Measurements from ENCODE around the gene EFCAB3.
"Not testable (repeated sequence)": the region's sequence is repeated elsewhere in the genome, so short reads cannot be mapped to it uniquely, and the experiment has no call there.

Gene EFCAB3

DNA sequence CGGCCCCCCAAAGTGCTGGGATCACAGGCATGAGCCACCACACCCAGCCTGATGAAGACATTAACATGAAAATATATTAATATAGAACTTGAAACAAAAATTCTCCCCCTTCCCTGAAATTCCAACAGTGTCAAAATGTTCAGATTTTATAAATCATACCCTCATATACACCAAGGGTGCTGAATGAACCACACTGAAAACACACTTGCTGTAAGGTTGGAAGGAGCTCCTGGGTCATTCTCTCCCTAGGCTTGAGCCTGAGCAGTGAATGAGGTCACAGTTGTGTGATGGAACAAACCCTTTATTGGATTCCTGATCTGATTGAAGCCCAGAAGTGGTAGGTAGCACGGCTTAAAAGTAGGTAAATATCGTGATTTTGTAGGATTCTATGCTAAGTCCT is at the start of gene EFCAB3:
Gene EFCAB3 (plus strand): TSS at position 301 of the 400 bp plus-strand sequence. CDS start 2,427 bp downstream, outside the sequence.
- no peak for DNase-seq

DNA sequence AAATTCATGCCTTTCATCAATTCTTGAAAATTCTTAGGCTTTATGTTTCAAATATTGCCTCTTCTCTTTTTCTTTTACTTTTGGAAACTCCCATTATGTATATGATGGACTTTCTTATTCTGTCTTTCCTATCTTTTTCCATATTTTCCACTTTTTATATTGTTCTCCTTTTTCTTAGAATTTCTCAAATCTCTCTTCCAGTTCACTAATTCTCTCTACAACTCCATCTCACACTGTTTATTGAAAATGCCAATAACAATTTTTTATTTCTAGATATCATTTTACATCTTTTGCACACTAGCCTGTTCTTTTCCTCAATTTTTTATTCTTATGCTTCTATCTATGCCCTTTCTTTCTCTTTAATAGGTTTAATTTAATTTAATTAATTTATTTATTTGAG is 43.8 kb upstream of the EFCAB3 start:
- DNase-seq, result no peak

DNA sequence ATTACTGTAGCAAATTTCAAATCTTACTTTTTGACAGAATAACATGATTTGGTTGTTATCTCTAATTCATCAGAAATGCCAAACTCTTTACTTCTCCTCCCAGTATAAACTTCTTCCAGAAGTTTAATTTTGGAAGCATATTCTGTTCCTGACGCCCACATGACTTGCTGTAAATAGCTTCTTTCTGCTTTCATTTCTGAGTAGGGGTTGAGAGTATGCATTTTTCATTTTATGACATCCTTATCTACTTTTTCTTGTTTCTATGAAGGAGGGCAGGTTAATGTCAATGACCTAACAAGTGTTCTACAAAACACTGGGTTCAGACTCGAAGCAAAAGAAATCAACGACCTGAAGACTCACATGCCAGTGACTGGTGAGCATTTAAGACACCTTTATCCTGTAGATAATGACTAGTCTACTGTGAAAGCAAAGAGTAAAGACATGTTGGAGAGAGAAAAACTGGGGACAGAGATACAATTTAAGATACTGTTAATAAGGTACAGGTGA is 36.5 kb upstream of the EFCAB3 start:
- no peak for DNase-seq

DNA sequence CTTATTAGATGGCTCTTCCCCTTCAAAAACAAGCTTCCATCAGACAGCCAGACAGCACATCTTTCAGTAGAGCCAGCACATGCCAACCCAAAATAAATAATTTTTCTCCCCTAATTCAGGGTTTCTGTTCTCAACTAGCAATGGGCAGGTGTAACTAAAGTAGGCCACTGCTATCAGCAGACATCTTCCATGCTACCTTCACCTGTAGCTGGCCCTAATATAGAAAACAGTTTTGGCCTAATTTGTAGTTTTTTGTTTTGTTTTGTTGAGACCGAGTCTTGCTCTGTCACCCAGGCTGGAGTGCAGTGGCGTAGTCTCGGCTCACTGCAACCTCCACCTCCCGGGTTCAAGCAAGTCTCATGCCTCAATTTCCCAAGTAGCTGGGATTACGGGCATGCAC is 29.2 kb upstream of the EFCAB3 start:
- no peak for DNase-seq

DNA sequence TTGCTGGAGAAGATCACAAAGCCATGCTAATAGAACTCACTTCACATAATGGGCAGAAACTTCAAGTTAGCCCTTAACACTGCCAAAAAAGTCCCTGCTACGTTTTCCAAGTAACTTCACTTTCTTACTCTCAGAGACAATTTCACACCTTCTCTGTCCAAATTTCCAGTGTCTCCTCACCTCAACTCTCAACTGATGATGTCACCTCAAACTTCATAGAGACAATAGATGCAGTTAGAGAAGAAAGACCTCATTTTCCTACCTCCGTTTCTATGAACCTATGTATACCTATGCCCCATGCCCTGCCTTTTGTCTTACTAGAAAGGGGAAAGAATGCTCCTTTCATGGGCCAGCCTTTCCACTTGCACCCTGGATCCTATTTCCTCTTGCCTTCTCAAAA is 14.2 kb upstream of the EFCAB3 start:
- DNase-seq, result no peak

DNA sequence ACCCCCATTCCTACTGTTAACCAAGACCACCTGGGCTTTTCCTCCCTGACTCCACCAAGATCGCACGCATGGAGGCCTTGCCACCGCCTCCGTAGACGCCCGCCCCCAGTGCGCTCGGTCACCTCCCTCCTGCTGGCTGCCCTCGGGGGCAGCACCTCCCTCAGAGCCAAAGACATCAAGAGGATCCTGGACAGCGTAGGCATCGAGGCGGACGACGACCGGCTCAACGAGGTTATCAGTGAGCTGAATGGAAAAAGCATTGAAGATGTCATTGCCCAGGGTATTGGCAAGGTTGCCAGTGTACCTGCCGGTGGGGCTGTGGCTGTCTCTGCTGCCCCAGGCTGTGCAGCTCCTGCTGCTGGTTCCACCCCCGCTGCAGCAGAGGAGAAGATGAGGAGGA is 1.2 kb downstream of the EFCAB3 start:
- no peak for DNase-seq

DNA sequence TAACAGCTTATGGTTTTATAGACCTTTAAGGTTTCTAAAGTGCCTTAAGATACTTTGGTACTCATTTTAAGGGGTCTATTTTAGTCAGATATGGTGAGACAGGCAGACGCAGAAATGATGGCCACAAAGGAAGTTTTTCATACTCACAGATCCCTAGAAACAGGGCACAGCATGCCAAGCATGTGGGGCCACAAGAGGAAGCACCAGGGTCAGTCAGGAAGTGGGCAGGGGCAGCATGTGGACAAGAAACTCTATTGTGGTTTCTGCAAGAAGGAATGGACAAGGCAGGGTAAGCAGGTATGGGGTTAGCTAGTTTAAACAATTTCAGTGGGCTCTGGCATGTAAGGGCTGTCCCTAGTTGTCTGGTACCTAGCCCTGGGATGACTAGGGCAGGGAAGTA is 8.5 kb downstream of the EFCAB3 start:
- DNase-seq, result no peak

DNA sequence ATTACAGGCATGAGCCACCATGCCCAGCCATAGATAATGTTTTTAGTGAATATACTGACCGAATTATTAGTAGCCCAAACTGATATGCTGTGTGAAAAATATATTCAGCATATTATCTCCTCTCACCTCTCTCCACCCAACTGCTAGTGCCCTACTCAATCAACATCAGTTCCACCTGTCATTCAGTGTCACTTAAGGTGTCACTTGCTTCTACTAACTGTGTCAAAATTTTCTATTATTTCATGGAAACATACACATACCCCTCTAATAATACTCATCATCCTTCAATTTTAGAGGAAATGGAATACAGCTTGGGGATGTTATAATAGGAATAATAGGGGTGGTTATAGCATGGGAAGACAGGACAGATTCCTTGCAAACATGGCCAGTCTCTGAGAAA is 12.6 kb downstream of the EFCAB3 start:
- DNase-seq, result no peak

DNA sequence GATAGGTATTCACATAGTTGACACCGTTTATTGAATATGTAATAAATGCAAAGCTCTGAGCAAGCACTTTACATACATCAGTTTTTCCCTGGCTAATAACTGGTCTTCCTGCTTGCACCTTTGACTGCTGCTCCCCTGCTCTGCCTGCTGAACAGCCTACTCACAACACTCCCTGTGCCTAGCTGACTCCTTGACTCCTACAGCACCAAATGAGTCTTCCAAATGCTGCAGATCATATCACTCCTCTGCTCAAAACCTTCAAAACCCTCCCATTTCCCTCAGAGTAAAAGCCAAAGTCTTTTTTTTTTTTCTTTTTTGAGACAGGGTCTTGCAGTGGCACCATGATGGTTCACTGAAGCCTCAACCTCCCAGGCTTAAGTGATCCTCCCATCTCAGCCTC is 18.5 kb downstream of the EFCAB3 start:
- no peak for DNase-seq

DNA sequence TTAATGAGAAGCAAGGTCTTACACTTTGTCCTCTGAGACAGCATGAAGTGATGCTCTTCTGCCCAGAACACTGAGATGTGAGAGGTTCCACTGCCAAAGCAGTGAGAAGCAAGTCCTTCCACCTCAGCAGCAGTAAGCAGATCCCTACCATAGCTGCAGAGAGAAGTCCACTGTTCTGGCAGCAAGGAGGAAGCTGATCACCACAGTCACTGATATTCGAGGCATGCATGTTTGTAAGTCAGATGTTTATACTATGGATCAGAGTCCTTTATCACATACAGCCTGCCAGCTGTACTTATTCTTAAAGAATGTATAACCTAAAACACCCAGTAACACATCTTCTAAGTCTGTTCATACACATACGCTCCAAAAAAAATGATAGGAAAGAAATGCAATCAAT is 25.1 kb downstream of the EFCAB3 start:
- DNase-seq, result no peak

DNA sequence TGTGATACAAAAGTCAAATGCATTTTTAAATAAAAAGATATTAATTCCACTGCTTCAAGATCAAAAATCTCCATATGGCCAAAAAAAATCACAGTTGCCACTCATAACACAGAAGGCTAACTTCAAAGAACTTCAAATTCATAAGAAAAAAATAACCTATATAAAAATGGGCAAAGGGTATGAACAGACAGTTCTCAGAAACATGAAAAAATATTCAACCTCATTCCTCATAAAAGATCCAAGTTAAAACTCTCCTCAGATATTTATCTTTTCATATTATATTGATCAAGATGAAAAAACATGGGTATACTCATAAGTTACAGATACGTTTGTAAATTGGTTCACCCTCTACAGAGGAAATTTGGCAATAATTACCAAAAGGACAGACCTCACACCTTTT is 32.7 kb downstream of the EFCAB3 start:
- not testable (repeated sequence) for DNase-seq

DNA sequence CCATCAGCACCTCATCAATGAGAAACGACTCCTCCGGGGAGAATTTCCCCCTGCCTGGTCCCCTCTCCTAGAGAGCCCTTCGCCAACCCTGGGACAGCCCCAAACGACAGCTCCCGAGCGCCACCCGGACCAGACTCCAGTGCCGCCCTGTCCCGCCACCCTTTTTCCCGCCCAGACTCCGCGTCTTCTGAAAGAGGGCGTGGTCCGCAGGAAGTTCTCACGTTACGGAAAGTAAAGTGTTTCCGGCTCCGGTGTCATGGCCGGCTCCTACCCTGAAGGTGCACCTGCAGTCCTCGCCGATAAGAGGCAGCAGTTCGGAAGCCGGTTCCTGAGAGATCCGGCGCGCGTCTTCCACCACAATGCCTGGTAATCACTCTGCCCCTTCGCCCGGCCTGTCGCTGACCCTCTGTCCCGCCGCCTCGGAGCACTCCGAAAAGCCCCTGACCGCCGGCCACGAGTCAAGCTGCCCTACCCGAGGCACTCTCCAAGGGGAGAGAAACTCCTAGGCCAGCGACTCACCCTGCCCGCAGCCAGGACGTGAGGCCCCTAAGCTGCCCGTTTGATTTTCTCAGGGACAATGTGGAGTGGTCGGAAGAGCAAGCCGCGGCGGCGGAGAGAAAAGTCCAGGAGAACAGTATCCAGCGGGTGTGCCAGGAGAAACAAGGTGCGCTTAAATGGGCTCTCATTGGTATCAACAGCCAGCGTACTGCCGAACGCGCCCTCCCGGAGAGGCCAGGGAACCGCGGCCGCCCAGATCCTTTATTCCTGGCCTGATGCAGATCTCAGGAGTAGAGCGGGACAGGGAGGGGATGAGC is 43.5 kb downstream of the EFCAB3 start, which contains the start of gene METTL2A:
Gene METTL2A (plus strand): TSS at position 251 of the 815 bp plus-strand sequence. CDS start 6 bp downstream, at position 257.
- peak; percentile 85 for DNase-seq

DNA sequence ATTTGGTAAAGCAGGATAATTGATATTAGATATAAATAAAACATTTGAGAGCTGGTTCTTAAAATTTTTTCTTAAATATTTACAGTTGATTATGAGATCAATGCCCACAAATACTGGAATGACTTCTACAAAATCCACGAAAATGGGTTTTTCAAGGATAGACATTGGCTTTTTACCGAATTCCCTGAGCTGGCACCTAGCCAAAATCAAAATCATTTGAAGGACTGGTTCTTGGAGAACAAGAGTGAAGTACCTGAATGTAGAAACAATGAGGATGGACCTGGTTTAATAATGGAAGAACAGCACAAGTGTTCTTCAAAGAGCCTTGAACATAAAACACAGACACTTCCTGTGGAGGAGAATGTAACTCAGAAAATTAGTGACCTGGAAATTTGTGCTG is 45.9 kb downstream of the EFCAB3 start:
- DNase-seq, result not testable (repeated sequence)

DNA sequence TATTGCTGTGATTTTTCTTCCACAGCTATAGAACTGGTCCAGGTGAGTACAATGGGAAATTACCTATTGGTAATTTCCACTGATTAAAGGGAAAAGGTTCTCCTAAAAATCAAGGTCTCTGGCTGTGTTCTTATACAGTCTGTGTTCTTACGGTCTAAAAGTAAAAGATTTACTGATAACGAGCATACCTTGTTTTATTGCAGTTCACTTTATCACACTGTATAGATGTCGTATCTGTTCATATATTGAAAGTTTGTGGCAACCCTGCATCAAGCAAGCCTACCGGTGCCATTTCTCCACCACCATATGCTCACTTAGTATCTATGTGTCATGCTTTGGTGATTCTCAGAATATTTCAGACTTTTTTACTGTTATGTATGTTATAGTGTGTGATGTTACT is 54.9 kb downstream of the EFCAB3 start:
- DNase-seq, result not testable (repeated sequence)

DNA sequence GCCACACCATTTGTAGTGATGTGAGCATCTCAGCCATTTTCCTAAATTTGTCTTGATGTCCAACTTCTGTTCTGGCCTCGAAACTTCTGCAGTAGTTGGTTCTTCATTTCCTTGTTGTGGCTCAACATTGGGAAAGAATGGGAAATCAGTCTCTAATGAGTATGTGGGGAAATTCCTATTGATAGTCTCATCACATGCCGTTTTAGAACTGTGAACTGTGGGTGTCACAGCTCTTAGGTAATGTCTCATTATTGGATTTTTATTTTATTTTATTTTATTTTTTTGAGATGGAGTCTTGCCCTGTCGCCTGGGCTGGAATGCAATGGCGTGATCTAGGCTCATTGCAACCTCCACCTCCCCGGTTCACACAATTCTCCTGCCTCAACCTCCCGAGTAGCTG is 60.8 kb downstream of the EFCAB3 start:
- DNase-seq, result not testable (repeated sequence)

DNA sequence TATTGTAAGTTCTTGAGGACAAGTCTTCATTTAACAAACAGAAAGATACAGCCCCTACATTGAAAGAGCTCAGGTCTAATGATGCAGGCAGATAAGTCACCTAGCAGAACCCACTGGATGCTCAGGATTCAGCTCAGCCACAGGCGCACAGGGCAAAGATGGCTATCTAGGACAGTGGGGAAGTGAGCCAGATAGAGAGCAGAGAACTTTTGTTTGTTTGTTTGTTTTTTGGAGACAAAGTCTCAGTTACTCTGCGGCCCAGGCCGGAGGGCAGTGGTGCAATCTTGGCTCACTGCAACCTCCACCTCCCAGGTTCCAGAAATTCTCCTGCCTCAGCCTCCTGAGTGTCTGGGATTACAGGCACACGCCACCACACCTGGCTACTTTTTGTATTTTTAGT is 63.7 kb downstream of the EFCAB3 start:
- DNase-seq, result no peak

DNA sequence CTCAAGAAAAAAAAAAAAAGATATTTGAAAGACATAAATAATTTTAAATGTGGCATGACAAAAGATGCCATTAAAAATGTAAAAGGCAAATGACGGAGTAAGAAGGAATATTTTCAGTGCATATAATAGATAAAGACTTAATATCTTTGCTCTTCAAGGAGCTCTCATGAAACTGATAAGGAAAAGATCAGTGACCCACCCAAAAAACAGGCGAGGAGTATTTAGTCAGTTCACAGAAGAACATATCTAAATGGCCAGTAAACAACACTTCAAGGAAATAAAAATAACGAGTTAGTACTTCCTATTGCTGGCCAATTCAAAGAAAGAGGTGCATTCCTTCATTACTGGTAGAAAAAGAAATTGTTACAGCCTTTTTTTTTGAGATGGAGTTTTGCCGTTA is 65.4 kb downstream of the EFCAB3 start:
- DNase-seq, result not testable (repeated sequence)

DNA sequence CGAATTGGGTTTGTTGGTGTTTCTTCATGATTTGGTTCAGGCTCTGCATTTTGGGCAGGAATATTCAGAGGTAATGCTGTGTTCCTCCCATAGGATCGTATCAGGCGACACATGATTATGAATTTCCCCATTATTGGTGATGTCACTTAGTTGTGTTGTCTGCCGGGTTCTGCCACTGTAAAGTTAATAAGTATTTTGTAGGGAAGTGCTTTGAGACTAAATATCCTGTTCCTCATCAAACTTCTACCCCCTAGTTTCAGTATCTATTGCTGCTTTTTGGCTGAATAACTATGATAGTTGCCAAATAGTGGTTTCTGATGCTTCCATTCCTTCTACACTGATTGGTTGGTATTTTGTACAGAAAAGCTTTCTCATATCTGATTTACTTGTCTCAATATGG is 71.8 kb downstream of the EFCAB3 start:
- not testable (repeated sequence) for DNase-seq

DNA sequence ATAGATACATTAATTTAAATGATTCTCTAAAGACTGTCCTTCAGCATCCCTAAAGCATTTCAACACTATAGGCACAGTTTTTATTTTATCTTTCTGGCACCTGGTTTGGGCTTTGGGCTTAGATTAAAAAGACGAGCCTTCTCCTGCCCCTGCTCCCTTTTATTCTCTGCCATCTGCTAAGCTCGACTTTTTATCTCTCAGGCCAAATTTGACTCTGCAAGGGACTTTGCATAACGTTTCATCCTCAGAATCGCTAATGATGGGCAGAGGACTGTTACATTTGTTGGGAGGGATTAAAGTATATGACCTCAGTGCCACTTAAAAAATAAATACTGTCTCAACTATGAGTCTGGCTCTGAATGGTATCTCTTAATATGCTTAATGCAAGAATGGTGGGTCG is 72.7 kb downstream of the EFCAB3 start:
- not testable (repeated sequence) for DNase-seq

DNA sequence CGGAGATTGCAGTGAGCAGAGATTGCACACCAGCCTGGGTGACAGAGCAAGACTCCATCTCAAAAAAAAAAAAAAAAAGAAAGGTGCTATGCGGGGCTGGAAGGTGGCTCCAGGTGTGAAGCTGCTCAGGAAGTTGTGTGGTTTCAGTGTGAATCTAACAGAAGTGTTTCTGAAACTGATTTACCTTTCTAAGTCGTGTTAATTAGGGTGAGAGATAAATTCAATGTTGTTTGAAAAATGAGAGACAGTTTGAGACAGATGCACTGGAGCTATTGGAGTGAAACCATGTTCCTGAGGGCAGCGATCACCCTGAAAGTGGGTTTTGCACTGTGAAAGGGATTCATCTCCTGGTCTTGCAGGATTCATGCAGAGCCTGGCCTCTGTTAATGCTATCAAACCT is 73.3 kb downstream of the EFCAB3 start:
- not testable (repeated sequence) for DNase-seq

DNA sequence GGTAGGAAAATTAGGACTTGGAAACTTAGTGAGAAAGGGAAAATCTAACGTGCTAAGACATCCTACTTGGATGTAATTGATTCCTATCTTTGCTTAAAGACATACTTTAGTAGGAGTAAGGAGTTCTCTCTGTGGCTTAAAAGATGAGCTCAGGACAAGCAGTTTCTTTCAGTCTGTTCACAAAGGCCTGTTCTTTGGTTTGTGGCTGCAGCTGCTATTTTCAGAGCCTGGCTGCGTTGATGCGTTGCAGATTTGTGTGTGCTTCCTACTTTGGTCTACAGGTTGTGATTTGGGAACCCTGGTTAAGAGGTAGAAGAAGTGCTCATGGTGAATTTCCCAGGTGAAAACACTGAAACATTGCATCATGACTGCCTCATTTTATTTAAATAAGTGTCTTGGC is 73.8 kb downstream of the EFCAB3 start:
- not testable (repeated sequence) for DNase-seq

DNA sequence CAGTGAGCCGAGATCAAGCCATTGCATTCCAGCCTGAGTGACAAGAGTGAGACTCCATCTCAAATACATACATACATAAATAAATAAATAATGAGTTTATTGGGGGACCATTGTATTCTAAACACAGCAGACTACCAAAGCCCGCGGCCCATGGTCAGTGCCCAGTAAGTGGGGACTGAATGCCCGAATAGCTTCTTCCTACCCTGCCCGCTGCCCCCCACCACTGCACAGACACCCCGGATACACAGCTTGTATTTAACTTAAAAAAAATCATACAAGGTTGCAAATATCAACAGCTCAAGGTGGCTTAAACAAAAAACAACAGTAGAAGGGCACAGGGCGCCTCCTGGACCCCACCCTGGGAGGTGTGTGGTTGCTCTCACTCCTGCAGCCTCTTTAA is 75.7 kb downstream of the EFCAB3 start:
- no peak for DNase-seq

DNA sequence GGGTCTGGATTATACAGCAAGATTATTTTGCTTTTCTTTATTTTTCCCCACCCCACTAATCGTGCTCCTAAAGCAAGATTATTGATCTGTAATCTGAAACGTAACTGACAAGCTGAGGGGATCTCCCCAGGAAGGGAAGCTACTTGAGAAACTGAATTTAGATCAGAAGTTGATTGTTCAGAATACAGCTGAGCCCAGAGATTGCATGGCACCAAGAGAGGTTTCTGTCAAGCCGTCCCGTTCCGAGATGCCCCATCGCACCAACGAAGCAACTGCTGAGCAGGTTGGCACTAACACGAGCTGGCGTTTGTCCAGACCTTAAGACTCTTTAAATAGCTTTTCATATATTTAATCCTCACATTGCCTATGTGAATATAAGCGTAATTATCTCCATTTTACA is 78.1 kb downstream of the EFCAB3 start:
- DNase-seq, result not testable (repeated sequence)

DNA sequence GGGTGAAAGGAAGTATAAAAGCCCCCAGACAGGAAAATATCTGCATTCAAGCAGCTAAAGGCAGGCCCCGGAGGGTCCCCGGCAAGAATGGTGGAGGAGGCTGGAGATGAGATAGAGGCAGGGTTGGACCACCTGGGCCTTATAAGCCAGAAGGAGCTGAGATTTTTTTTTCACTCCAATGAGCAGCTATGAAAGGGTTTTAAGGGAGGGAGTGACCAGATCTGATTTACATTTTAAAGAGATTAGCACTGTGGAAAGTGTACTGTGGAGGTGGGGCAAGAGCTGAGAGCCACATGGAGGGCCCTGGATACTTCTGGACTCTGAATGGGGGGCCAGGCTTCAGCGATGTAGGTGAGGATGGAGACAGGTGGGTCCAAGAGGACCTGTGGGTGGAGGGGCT is 84.1 kb downstream of the EFCAB3 start:
- DNase-seq, result not testable (repeated sequence)

DNA sequence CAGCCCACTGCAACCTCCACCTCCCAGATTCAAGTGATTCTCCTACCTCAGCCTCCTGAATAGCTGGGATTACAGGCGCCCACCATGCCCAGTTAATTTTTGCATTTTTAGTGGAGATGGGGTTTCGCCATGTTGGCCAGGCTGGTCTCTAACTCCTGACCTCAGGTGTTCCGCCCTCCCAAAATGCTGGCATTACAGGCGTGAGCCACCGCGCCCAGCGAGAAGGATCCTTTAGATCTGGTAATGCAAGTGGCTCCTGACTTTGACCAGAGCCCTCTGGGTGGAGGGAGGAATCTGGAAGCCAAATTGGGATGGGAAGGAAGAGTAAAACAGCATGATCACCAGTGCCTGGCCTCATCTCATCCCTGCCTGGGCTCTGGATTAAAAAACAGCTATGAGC is 84.9 kb downstream of the EFCAB3 start:
- not testable (repeated sequence) for DNase-seq
